NCI-H187 treated with DMSO at 0.1 percent for 48 hours (cell line): ENCODE data around the gene KAT7.
A peak's percentile ranks its signal among the peaks of the same experiment; 100 is the strongest.

Source experiments
- DNase-seq: peaks from one replicate; lab custom pipeline; 2025; lab: John Stamatoyannopoulos, UW

Gene KAT7

GRCh38 chr17:49760932-49761558 is 27.4 kb upstream of the KAT7 start:
- DNase-seq = no peak

GRCh38 chr17:49762151-49762941 is 26.1 kb upstream of the KAT7 start:
- DNase-seq = no peak

GRCh38 chr17:49763735-49764558 is 24.5 kb upstream of the KAT7 start, which contains the start of gene FAM117A:
TSS of gene FAM117A (minus strand) at chr17:49764131. CDS start at chr17:49764087, 44 bp downstream.
- peak; percentile 98 for DNase-seq

- DNase-seq = no peak
Observed at GRCh38 chr17:49764559-49765180, 23.8 kb upstream of the KAT7 start.

GRCh38 chr17:49766918-49767530 is 21.5 kb upstream of the KAT7 start:
- DNase-seq = no peak

- DNase-seq = no peak
Observed at GRCh38 chr17:49775546-49776260, 12.8 kb upstream of the KAT7 start.

GRCh38 chr17:49776551-49777300 is 11.8 kb upstream of the KAT7 start:
- no peak for DNase-seq

- DNase-seq = no peak
Observed at GRCh38 chr17:49777563-49777962, 10.9 kb upstream of the KAT7 start.

GRCh38 chr17:49779156-49779738 is 9.2 kb upstream of the KAT7 start:
- DNase-seq = no peak

GRCh38 chr17:49779739-49780231 is 8.7 kb upstream of the KAT7 start:
- no peak for DNase-seq

GRCh38 chr17:49783071-49783715 is 5.3 kb upstream of the KAT7 start:
- no peak for DNase-seq

- DNase-seq = no peak
Observed at GRCh38 chr17:49783791-49784190, 4.7 kb upstream of the KAT7 start.

- DNase-seq = no peak
Observed at GRCh38 chr17:49784636-49785035, 3.8 kb upstream of the KAT7 start.

- no peak for DNase-seq
Observed at GRCh38 chr17:49787884-49788477, 500 bp upstream of the KAT7 start.

GRCh38 chr17:49789243-49789578 is 730 bp downstream of the KAT7 start:
- DNase-seq = no peak

GRCh38 chr17:49793309-49793708 is 4.8 kb downstream of the KAT7 start:
- DNase-seq = no peak

GRCh38 chr17:49795372-49795771 is 6.9 kb downstream of the KAT7 start:
- DNase-seq = no peak

- no peak for DNase-seq
Observed at GRCh38 chr17:49798182-49798581, 9.7 kb downstream of the KAT7 start.

- DNase-seq = no peak
Observed at GRCh38 chr17:49798738-49799137, 10.3 kb downstream of the KAT7 start.
